ENCODE results near the gene LNPEP. TPM values are rescaled to one million over a fixed set of nuclear protein-coding genes. Genes with fewer than 3 reads are reported as not detected.
A peak's percentile ranks its signal among the peaks of the same experiment; 100 is the strongest.

LNPEP gene
- total and polyA plus RNA-seq, 10 of the 15 experiments (the other 5 are each of a cell fraction or from before 2014, with no cell fraction given): 5.6 to 54.9 (median 25.0) TPM

DNA sequence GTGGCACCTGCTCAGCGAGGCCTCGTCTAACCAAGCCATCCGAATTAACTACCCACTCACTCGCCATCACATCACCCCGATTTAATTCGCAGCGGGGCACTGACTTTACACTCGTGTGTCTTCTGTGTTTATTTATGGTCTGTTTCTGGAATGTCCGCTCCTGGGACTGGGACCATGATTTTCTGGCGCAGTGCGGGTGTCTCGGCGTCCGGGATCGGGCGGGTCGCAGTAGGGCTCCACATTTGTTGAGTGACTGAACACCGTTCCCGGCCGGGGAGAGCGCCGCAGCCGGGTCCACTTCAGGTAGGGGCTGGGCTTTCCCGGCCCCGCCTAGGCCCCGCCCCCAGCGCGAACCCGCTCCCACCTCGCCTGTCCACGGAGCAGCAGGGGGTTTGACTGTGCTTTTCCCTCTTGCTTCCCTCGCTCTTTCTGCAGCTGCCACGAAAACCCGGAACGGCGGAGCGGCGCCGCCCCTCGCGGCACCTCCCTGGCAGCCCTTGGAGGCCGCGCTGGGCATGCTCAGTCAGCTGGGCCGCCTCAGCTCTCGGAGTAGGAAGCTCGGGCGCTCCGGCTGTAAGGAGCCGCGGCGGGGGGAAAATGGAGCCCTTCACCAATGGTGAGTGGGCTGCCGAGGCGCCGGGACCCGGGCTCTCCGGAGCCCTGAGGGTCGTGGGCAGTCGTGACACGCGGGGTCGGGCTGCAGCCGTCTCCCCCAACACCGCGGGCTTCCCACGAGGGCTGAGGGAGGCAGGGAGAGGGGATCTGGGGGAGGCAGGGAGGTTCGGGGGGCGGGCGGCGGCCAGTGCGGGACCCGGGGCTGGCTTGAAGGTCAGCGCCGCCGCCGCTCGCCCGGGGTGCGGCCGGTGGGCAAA is at the start of gene LNPEP (continued):
- TF ChIP-seq SMAD1 (IDR thresholded peaks at IDR 0.05; ENCODE audit: low read depth, partially characterized antibody) (peak; percentile 47), RELB (IDR thresholded peaks at IDR 0.05; ENCODE audit: low read depth) (peak; percentile 93), KAT2A (conservative IDR thresholded peaks at IDR 0.05; ENCODE audit: control insufficient read depth, low read depth, low read length) (no peak), MLLT1 (IDR thresholded peaks at IDR 0.05) (0 out of 2 replicates have a peak, but pooled peaks have one; percentile 12), PML (IDR thresholded peaks at IDR 0.05; ENCODE audit: low read length) (no peak), SPI1 (IDR thresholded peaks at IDR 0.05; ENCODE audit: borderline replicate concordance, insufficient read depth, low read depth, low read length) (no peak), CTCF (IDR thresholded peaks at IDR 0.05 in 2 of 3, conservative IDR thresholded peaks at IDR 0.05 in 1 of 3; ENCODE audit: control insufficient read depth in 2 of 3, extremely low read depth in 1 of 3, insufficient read depth in 1 of 3, low read depth in 3 of 3, low read length in 3 of 3) (no peak), MYB (IDR thresholded peaks at IDR 0.05; ENCODE audit: borderline replicate concordance, low read depth, low read length) (0 out of 2 replicates have a peak, but pooled peaks have one; percentile 53), IKZF2 (IDR thresholded peaks at IDR 0.05) (peak; percentile 70 to 73), KLF5 (IDR thresholded peaks at IDR 0.05; ENCODE audit: partially characterized antibody) (no peak), PAX5 (IDR thresholded peaks at IDR 0.05; ENCODE audit: borderline replicate concordance, low read depth, low read length) (peak; percentile 6; the same call in 1 of the 2 replicates), EZH2 (IDR thresholded peaks at IDR 0.05; ENCODE audit: borderline replicate concordance, control insufficient read depth, low read depth, low read length) (no peak), TCF12 (IDR thresholded peaks at IDR 0.05; ENCODE audit: low read depth, low read length) (peak; percentile 48; the same call in 1 of the 2 replicates), SMARCA5 (IDR thresholded peaks at IDR 0.05) (no peak), E2F8 (IDR thresholded peaks at IDR 0.05; ENCODE audit: low read depth, partially characterized antibody) (no peak), CBFB (IDR thresholded peaks at IDR 0.05; ENCODE audit: low read depth) (peak; percentile 76; the same call in 1 of the 2 replicates), CREM (IDR thresholded peaks at IDR 0.05; ENCODE audit: low read depth) (peak; percentile 59; the same call in 1 of the 2 replicates), SUZ12 (IDR thresholded peaks at IDR 0.05; ENCODE audit: unreplicated experiment) (no peak)
- TF ChIP-seq, protein P1, sequence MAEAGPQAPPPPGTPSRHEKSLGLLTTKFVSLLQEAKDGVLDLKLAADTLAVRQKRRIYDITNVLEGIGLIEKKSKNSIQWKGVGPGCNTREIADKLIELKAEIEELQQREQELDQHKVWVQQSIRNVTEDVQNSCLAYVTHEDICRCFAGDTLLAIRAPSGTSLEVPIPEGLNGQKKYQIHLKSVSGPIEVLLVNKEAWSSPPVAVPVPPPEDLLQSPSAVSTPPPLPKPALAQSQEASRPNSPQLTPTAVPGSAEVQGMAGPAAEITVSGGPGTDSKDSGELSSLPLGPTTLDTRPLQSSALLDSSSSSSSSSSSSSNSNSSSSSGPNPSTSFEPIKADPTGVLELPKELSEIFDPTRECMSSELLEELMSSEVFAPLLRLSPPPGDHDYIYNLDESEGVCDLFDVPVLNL (IDR thresholded peaks at IDR 0.05; ENCODE audit: low read depth, low read length): no peak

All from GM12878 (cell line).